Measurements from ENCODE around the gene SCFD2. TPM values are rescaled to one million over a fixed set of nuclear protein-coding genes. Genes with fewer than 3 reads are reported as not detected.

The SCFD2 gene
- total RNA-seq, 2 donors from 2014 or later = 19.3 to 26.7 TPM

DNA sequence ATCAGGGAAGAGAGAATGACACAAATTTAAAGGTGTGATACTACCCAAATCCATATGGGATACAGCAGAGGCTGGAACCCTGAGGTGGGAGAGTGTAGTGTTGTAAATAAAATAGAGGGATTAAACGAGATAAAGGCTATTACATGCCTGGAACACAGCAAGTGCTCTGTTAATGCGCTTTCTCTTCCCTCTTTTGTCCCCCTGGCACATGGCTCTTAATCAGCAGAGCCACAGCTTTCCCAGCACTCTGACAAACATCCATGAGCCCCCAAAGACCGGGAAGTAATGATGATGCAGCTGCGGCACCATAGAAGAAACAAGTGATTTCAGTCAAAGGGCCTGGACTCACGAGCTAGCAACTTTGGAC, 417.8 kb downstream of the SCFD2 start:
- ATAC-seq (no peak), DNase-seq (no peak)
- no peak overlapping the region for H3K4me3 Mint-ChIP-seq
- no peaks in the 10 kb centered on the region for H3K27me3 Mint-ChIP-seq
- no peaks in the 10 kb centered on the region for H3K9me3 ChIP-seq (ENCODE audit: control insufficient read depth, low read length, poor library complexity, severe bottlenecking)
- no peaks in the 10 kb centered on the region for H3K36me3 Mint-ChIP-seq (ENCODE audit: low read depth)
- H3K27ac Mint-ChIP-seq = no peak overlapping the region
- H3K4me1 Mint-ChIP-seq = no peaks in the 10 kb centered on the region

- Mint-ChIP-seq H3K27ac (no peak overlapping the region), H3K4me3 (no peak overlapping the region), H3K4me1 (no peaks in the 10 kb centered on the region), H3K36me3 (ENCODE audit: low read depth) (no peaks in the 10 kb centered on the region), H3K27me3 (no peaks in the 10 kb centered on the region)
- DNase-seq = no peak
- ATAC-seq = no peak
- H3K9me3 ChIP-seq (ENCODE audit: control insufficient read depth, low read length, poor library complexity, severe bottlenecking) = no peaks in the 10 kb centered on the region
Observed at GRCh38 chr4:52947401-52948056, 418.3 kb downstream of the SCFD2 start.

DNA sequence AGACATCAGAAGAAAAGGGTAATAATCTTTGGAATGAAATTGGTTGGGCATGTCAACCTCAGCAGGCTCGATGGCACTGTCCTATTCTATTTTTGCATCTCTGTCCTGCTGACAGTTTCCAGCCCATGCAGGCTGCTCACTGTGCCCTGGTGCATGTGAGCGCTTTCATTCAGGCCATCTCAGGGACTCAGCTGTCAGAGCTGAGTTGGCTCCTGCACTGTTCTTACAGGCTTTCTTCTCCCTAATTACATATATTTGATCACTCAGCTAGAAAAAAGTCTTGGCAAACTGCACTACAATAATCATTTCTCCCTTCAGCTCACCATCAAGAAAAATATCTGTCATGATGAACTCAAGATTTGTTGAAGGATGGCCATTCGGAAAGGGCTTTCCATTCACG, 419.0 kb downstream of the SCFD2 start:
- no peak for ATAC-seq
- no peaks in the 10 kb centered on the region for H3K27me3 Mint-ChIP-seq
- no peak overlapping the region for H3K27ac Mint-ChIP-seq

DNA sequence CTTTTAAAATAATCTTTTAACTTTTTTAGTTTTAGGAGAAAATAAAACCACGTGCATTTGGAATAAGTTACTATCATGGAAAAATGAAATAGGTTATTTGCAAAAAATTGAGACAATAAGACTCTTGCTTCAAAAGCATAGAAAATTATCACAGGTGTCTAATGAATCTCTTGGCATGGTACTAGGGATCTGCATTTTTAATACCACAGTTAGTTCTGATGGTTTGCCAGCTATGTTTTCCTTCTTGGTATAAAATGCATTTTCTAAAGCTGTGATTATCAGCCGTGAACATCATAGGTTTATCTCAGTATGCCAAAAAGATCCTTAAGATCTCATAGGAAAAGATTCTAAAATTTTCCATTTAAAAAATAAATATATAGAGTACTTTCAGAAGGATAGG, 419.9 kb downstream of the SCFD2 start:
- Mint-ChIP-seq H3K27ac (no peak overlapping the region), H3K27me3 (no peaks in the 10 kb centered on the region), H3K4me1 (no peaks in the 10 kb centered on the region), H3K36me3 (ENCODE audit: low read depth) (no peaks in the 10 kb centered on the region), H3K4me3 (no peak overlapping the region)
- no peak for ATAC-seq
- no peak for DNase-seq
- no peaks in the 10 kb centered on the region for H3K9me3 ChIP-seq (ENCODE audit: control insufficient read depth, low read length, poor library complexity, severe bottlenecking)

More for the DNA sequence above, 419.0 kb downstream of the SCFD2 start:
- Mint-ChIP-seq H3K4me3 (no peak overlapping the region), H3K36me3 (ENCODE audit: low read depth) (no peaks in the 10 kb centered on the region), H3K4me1 (no peaks in the 10 kb centered on the region)
- no peaks in the 10 kb centered on the region for H3K9me3 ChIP-seq (ENCODE audit: control insufficient read depth, low read length, poor library complexity, severe bottlenecking)
- no peak for DNase-seq

- H3K9me3 ChIP-seq (ENCODE audit: control insufficient read depth, low read length, poor library complexity, severe bottlenecking) = no peaks in the 10 kb centered on the region
- DNase-seq = no peak
Observed at GRCh38 chr4:52945326-52945898, 420.4 kb downstream of the SCFD2 start.

DNA sequence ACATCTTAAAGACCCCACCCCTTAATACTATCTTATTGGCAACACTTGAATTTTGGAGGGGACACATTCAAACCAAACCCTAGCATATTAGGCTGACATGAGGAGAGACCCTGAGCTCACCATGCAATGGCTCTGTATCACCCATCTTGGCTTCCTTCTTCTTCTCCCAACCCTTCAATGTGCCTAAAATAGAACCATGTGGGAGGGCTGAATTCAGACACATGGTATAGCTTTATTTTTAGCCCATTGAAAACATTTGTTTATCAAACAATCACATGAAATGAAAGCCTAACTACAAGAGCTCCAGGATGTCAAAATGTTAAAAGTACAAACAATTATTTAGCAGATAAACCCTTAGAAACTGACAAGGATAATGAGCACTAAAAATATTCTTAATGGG, 422.2 kb downstream of the SCFD2 start:
- no peaks in the 10 kb centered on the region for H3K4me1 Mint-ChIP-seq
- no peak overlapping the region for H3K4me3 Mint-ChIP-seq
- no peak overlapping the region for H3K27ac Mint-ChIP-seq
- DNase-seq (no peak), ATAC-seq (no peak)
- no peaks in the 10 kb centered on the region for H3K27me3 Mint-ChIP-seq
- no peaks in the 10 kb centered on the region for H3K9me3 ChIP-seq (ENCODE audit: control insufficient read depth, low read length, poor library complexity, severe bottlenecking)
- peaks cover 2% of the 10 kb centered on the region for H3K36me3 Mint-ChIP-seq (ENCODE audit: low read depth)

More at GRCh38 chr4:52945326-52945898, 420.4 kb downstream of the SCFD2 start:
- Mint-ChIP-seq H3K27ac (no peak overlapping the region), H3K4me3 (no peak overlapping the region), H3K27me3 (no peaks in the 10 kb centered on the region), H3K36me3 (ENCODE audit: low read depth) (no peaks in the 10 kb centered on the region), H3K4me1 (no peaks in the 10 kb centered on the region)
- ATAC-seq = no peak

- Mint-ChIP-seq H3K27ac (no peak overlapping the region), H3K4me3 (no peak overlapping the region), H3K27me3 (no peaks in the 10 kb centered on the region), H3K36me3 (ENCODE audit: low read depth) (peaks cover 3% of the 10 kb centered on the region), H3K4me1 (no peaks in the 10 kb centered on the region)
- H3K9me3 ChIP-seq (ENCODE audit: control insufficient read depth, low read length, poor library complexity, severe bottlenecking) = no peaks in the 10 kb centered on the region
- ATAC-seq = no peak
- DNase-seq = no peak
Observed at GRCh38 chr4:52942936-52943335, 422.9 kb downstream of the SCFD2 start.

DNA sequence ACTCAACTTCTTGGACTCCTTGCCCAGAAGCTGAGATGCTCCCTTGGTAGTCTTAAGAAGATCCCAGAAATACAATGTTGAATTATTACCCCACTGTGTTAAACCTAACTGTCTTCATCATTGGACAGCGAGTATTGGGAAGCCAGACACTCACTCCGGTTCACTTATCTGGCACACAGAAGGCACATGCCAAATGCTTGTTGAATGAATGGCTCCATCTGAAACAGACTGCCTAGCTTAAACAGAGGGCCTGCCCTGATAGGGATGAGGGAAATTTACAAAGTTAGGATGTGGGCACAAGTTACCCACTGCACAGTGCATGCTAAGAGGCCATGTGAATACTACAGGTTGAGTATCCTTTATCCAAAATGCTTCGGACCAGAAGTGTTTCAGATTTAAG, 424.4 kb downstream of the SCFD2 start:
- no peak overlapping the region for H3K4me3 Mint-ChIP-seq
- peaks cover 8% of the 10 kb centered on the region for H3K36me3 Mint-ChIP-seq (ENCODE audit: low read depth)
- no peaks in the 10 kb centered on the region for H3K9me3 ChIP-seq (ENCODE audit: control insufficient read depth, low read length, poor library complexity, severe bottlenecking)
- ATAC-seq = no peak
- H3K27ac Mint-ChIP-seq = no peak overlapping the region
- no peaks in the 10 kb centered on the region for H3K4me1 Mint-ChIP-seq
- DNase-seq = no peak
- no peaks in the 10 kb centered on the region for H3K27me3 Mint-ChIP-seq

DNA sequence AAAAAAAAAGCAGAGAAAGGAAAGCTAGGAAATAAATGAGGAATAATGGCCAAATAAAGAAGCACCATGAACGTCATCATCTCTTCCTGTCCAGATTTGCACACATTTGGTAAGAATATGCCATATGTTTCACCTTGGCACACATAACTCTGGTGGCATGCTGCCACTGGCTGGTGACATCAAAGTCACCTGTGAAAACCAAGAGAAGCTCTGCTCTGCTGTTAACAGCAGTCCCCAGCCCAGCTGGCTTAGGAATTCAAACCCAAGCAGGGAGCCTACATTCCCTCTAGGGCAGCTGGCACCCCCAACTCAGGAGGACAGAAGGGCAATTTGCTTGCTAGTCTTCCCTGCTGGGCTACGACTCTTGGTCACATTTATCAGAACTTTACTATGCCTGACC, 426.1 kb downstream of the SCFD2 start:
- Mint-ChIP-seq H3K27ac (no peak overlapping the region), H3K36me3 (ENCODE audit: low read depth) (peaks cover 8% of the 10 kb centered on the region), H3K4me3 (no peak overlapping the region), H3K27me3 (no peaks in the 10 kb centered on the region), H3K4me1 (no peaks in the 10 kb centered on the region)
- no peak for DNase-seq
- no peaks in the 10 kb centered on the region for H3K9me3 ChIP-seq (ENCODE audit: control insufficient read depth, low read length, poor library complexity, severe bottlenecking)
- no peak for ATAC-seq

- no peak for DNase-seq
- ATAC-seq = no peak
- no peaks in the 10 kb centered on the region for H3K9me3 ChIP-seq (ENCODE audit: control insufficient read depth, low read length, poor library complexity, severe bottlenecking)
- no peak overlapping the region for H3K27ac Mint-ChIP-seq
- no peaks in the 10 kb centered on the region for H3K27me3 Mint-ChIP-seq
- peaks cover 8% of the 10 kb centered on the region for H3K36me3 Mint-ChIP-seq (ENCODE audit: low read depth)
- H3K4me3 Mint-ChIP-seq = no peak overlapping the region
- no peaks in the 10 kb centered on the region for H3K4me1 Mint-ChIP-seq
Observed at GRCh38 chr4:52939325-52939724, 426.5 kb downstream of the SCFD2 start.

GRCh38 chr4:52937829-52938228, 428.0 kb downstream of the SCFD2 start:
- no peak overlapping the region for H3K4me3 Mint-ChIP-seq
- DNase-seq = no peak
- no peak for ATAC-seq
- H3K9me3 ChIP-seq (ENCODE audit: control insufficient read depth, low read length, poor library complexity, severe bottlenecking) = no peaks in the 10 kb centered on the region
- H3K4me1 Mint-ChIP-seq = peaks cover 13% of the 10 kb centered on the region
- H3K27me3 Mint-ChIP-seq = no peaks in the 10 kb centered on the region
- no peak overlapping the region for H3K27ac Mint-ChIP-seq
- peaks cover 8% of the 10 kb centered on the region for H3K36me3 Mint-ChIP-seq (ENCODE audit: low read depth)

DNA sequence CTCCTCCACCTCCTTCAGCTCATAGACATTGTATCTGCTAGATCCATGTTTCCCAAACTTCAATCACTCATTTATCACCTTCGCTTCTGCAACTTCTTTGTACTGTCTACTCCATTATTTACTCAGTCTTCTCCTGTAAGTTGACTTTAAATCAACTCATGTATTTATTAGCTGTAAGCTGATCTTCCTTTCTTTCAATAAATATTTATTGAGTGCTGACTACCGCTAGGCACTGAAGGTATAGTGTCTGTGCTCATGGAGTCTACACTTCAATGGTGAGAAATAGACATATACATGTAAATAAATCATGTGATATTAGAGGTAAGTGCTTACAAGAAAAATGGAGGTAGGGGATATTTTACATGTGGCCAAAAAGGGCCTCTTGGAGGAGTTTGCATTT, 429.1 kb downstream of the SCFD2 start:
- H3K27me3 Mint-ChIP-seq = no peaks in the 10 kb centered on the region
- H3K36me3 Mint-ChIP-seq (ENCODE audit: low read depth) = peaks cover 10% of the 10 kb centered on the region
- peaks cover 18% of the 10 kb centered on the region for H3K4me1 Mint-ChIP-seq
- DNase-seq = no peak
- H3K9me3 ChIP-seq (ENCODE audit: control insufficient read depth, low read length, poor library complexity, severe bottlenecking) = no peaks in the 10 kb centered on the region
- H3K27ac Mint-ChIP-seq = no peak overlapping the region
- no peak for ATAC-seq
- no peak overlapping the region for H3K4me3 Mint-ChIP-seq

GRCh38 chr4:52935317-52935716, 430.5 kb downstream of the SCFD2 start:
- H3K36me3 Mint-ChIP-seq (ENCODE audit: low read depth) = peaks cover 10% of the 10 kb centered on the region
- no peak overlapping the region for H3K27ac Mint-ChIP-seq
- ATAC-seq (no peak), DNase-seq (no peak)
- no peaks in the 10 kb centered on the region for H3K9me3 ChIP-seq (ENCODE audit: control insufficient read depth, low read length, poor library complexity, severe bottlenecking)
- H3K4me3 Mint-ChIP-seq = no peak overlapping the region
- H3K4me1 Mint-ChIP-seq = peaks cover 18% of the 10 kb centered on the region
- H3K27me3 Mint-ChIP-seq = no peaks in the 10 kb centered on the region

- ATAC-seq (no peak), DNase-seq (no peak)
- no peaks in the 10 kb centered on the region for H3K9me3 ChIP-seq (ENCODE audit: control insufficient read depth, low read length, poor library complexity, severe bottlenecking)
- H3K36me3 Mint-ChIP-seq (ENCODE audit: low read depth) = peaks cover 8% of the 10 kb centered on the region
- no peaks in the 10 kb centered on the region for H3K27me3 Mint-ChIP-seq
- peaks cover 18% of the 10 kb centered on the region for H3K4me1 Mint-ChIP-seq
- H3K27ac Mint-ChIP-seq = peak overlapping the region; percentile 79
- H3K4me3 Mint-ChIP-seq = no peak overlapping the region
Observed at GRCh38 chr4:52933738-52934137, 432.1 kb downstream of the SCFD2 start.

All from T-helper 17 cell (primary cell).